GM19372 (cell line): ENCODE measurements around the gene ABL2.

ENCODE experiments used
- ATAC-seq: cut with Tn5 transposase; IDR thresholded peaks from one replicate; pipeline ENCODE4 v1.9.1; 2021; ENCODE audit warnings: mild to moderate bottlenecking, low read depth, moderate library complexity; ENCODE audit not compliant: unreplicated experiment

The ABL2 gene

DNA sequence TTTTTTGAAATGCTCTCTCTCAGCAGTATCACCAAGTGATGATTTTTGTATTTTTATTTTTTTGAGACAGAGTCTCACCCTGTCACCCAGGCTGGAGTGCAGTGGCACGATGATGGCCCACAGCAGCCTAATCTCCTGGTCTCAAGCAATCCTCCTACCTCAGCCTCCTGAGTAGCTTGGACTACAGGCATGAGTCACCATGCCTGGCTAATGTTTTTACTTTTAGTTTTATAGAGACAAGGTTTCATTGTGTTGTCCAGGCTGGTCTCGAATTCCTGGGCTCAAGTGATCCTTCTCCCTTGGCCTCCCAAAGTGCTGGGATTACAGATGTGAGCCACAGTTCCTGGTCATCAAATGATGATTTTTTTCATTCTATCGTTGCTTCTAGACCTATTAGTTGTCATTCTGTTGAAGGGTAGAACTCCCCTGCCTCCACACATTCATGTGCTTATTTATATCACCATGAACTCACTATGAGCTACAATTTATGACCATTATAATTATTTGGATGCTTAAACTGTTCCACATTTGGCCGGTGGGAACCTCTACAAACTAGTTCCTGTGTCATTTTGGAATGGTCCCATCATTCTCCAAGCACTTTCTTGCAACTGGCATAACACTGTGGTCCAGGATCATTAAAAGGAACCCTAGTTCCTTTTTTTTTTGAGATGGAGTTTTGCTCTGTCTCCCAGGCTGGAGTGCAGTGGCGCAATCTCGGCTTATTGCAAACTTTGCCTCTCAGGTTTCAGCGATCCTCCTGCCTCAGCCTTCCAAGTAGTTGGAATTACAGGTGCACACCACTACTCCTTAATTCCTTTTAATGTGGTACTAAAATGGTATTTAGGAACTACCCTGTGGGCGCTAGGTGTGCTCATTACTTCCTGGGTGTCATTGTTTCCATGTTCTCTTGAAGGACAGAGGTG, 167.9 kb downstream of the ABL2 start:
- no peak for ATAC-seq

DNA sequence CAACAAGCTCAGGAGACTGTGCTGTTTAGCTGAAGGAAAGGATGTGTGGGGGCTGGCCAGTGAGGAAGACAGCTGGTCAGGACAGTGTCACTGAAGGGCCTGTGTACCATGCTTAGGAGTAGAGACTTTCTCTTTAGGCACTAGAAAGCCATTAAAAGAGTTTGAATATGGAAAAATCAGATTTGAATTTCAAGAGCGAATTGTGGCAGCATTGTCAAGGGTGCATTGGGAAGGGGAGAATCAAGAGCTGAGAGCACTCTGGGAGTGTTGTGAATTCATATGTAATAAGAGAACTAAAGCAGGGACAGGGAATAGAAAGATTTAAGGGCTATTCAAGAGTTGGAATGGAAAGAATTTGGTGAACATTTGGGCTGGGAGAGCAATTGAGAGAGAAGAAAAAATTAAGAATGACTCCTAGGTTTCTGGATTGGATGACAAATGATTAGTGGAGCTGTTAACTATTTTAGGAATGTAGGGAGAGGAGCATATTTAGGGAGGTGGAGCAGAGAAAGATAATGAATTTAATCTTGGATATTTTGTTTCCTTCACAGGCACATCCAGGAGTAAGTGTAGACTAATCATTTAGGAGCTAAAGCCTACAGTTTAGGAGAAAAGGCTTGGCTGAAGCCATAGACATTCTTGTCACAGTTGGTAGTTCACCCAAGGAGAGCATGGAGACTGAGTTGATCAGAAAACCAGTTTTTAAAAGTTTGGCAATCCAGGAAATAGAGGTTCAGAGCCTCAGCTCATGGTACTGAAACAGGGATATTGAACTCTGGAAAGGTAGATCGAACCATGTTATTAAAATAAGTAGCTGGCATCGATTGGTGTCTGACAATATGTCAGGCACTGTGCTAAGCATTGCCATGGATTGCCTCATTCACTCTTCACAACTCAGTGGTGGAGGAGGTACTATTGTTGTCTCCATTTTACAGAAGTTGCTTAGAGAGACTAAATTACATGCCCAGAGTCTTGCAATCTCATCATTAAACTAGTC, 170.7 kb downstream of the ABL2 start:
- ATAC-seq: no peak

DNA sequence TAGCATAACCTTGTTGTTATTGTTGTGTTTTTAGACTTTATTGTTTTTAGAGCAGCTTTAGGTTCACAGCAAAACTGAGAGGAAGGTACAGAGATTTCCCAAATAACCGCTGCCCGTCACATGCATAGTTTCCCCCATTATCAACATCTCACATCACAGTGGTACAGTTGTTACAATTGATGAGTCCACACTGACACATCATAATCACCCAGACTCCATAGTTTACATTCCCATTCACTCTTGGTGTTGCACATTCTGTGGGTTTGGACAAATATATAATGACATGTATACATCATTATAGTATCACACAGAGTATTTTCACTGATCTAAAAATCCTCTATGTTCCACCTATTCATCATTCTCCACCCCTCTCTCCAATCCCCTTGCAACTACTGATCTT, 173.5 kb downstream of the ABL2 start:
- no peak for ATAC-seq

DNA sequence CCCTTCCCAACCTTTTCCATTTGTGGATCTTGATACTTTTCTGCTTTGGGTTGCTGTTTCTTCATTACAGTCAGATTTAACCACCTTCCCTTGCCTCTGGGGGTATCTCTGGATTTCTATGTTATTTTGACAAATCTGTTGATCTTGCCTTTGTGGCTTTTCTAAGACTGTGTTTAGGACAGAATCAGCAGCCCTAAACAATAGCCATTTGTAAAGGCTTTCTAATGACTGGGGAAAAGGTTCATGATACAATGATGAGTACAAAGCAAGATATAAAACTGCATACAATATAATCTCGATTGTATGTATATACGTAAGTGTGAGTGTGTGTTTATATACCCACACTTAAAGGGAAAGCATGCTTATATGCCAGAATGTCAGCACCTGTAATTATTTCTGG, 176.0 kb downstream of the ABL2 start:
- no peak for ATAC-seq

DNA sequence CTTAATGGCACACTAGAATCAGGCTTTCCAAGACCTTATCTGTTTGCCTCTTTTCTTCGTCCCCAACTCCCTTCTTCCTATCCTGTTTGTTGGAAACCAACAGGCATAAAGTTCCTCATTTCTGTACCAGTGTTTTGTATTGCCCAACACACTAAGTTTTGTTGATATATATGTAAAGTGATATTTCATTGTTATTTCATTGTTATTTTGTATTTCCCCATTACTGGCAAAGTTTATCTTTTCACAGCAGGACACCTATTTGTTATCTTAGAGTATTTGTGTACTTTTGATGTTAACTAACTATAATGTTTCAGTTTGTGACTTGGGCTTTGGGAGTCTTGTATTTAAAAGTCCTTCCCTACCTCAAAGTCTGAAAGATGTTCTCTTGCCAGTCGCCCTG, 176.7 kb downstream of the ABL2 start:
- no peak for ATAC-seq
